DND-41 (cell line): ENCODE measurements around the gene FURIN.
"Not testable (repeated sequence)": the region's sequence is repeated elsewhere in the genome, so short reads cannot be mapped to it uniquely, and the experiment has no call there.

Experiments
- ATAC-seq: fragments of 200-7000 bp; cut with Tn5 transposase; 3 replicates; pipeline ENCODE4 v1.9.1; 2021; ENCODE audit warnings: low read depth; ENCODE audit not compliant: insufficient read depth
- DNase-seq: peaks from one replicate; pipeline ENCODE4 v3.0.0-alpha.2; 2020
- H2AFZ ChIP-seq: 2 replicates; pipeline ENCODE4 v1.6.0; 2012; ENCODE audit warnings: low read depth, low read length
- H3K27ac ChIP-seq: 2 replicates; pipeline ENCODE4 v1.5.1; 2012; ENCODE audit warnings: low read length, inconsistent platforms
- H3K27me3 ChIP-seq: fragments of 200-600 bp; sonication (generic); 2 replicates; pipeline ENCODE4 v1.6.0; 2012; ENCODE audit warnings: low read length, mild to moderate bottlenecking, inconsistent platforms; ENCODE audit not compliant: insufficient read depth, poor library complexity
- H3K36me3 ChIP-seq: 2 replicates; pipeline ENCODE4 v1.5.1; 2012; ENCODE audit warnings: low read length, inconsistent platforms; ENCODE audit not compliant: insufficient read depth
- H3K4me1 ChIP-seq: 2 replicates; pipeline ENCODE4 v1.5.1; 2012; ENCODE audit warnings: mild to moderate bottlenecking, low read length; ENCODE audit not compliant: insufficient read depth
- H3K4me2 ChIP-seq: 2 replicates; pipeline ENCODE4 v1.6.0; 2012; ENCODE audit warnings: mild to moderate bottlenecking, moderate library complexity, low read length, inconsistent platforms; ENCODE audit not compliant: insufficient read depth
- H3K4me3 ChIP-seq, 2 experiments: fragments of 200-600 bp in 1 of 2; shearing (Covaris generic) in 1 of 2; 2 replicates each; pipeline ENCODE4 v1.5.1; 2012 to 2016; ENCODE audit warnings: inconsistent platforms in 2 of 2, low read length in 2 of 2, mild to moderate bottlenecking in 2 of 2, low read depth in 1 of 2, moderate library complexity in 1 of 2
- H3K79me2 ChIP-seq: 2 replicates; pipeline ENCODE4 v1.6.0; 2012; ENCODE audit warnings: low read length, inconsistent platforms; ENCODE audit not compliant: insufficient read depth
- H3K9ac ChIP-seq: 2 replicates; pipeline ENCODE4 v1.6.0; 2012; ENCODE audit warnings: low read depth, mild to moderate bottlenecking, inconsistent platforms, low read length, moderate library complexity
- H3K9me3 ChIP-seq: 2 replicates; pipeline ENCODE4 v1.5.1; 2012; ENCODE audit warnings: low read length, moderate library complexity, mild to moderate bottlenecking, inconsistent platforms; ENCODE audit not compliant: insufficient read depth, severe bottlenecking
- H4K20me1 ChIP-seq: 2 replicates; pipeline ENCODE4 v1.6.0; 2012; ENCODE audit warnings: low read length; ENCODE audit not compliant: insufficient read depth
- CTCF ChIP-seq: IDR thresholded peaks from 2 replicates; pipeline ENCODE4 v1.5.1; 2012; ENCODE audit warnings: borderline replicate concordance, low read length, moderate library complexity, mild to moderate bottlenecking; ENCODE audit not compliant: poor library complexity, severe bottlenecking; ENCODE audit errors: extremely low read depth
- EZH2 ChIP-seq: IDR thresholded peaks from 3 replicates; pipeline ENCODE4 v1.6.1; 2012; ENCODE audit warnings: borderline replicate concordance, low read depth, mild to moderate bottlenecking, moderate library complexity, low read length, inconsistent platforms; ENCODE audit not compliant: severe bottlenecking

The FURIN gene

GRCh38 chr15:90921887-90922286 is 53.5 kb downstream of the FURIN start:
- no peaks in the 10 kb centered on the region for H3K79me2 ChIP-seq
- ATAC-seq, result no peak
- no peaks in the 10 kb centered on the region for H3K4me1 ChIP-seq
- no peak overlapping the region for H3K27ac ChIP-seq
- H3K9me3 ChIP-seq, result no peaks in the 10 kb centered on the region
- H3K27me3 ChIP-seq, result no peaks in the 10 kb centered on the region
- DNase-seq, result no peak
- no peak overlapping the region for H3K4me2 ChIP-seq
- H3K36me3 ChIP-seq, result peaks cover 44% of the 10 kb centered on the region
- no peak overlapping the region for H3K4me3 ChIP-seq
- no peak overlapping the region for H3K9ac ChIP-seq
- no peak overlapping the region for H2AFZ ChIP-seq
- H4K20me1 ChIP-seq, result no peaks in the 10 kb centered on the region
- TF ChIP-seq EZH2 (no peak), CTCF (no peak)

- not testable (repeated sequence) for H3K4me2 ChIP-seq, H3K79me2 ChIP-seq, H2AFZ ChIP-seq, H3K27ac ChIP-seq, H3K4me3 ChIP-seq, ATAC-seq, H3K27me3 ChIP-seq, H3K4me1 ChIP-seq, H3K9ac ChIP-seq, H4K20me1 ChIP-seq, DNase-seq, H3K9me3 ChIP-seq
- peaks cover 35% of the 10 kb centered on the region for H3K36me3 ChIP-seq
Observed at GRCh38 chr15:90922712-90923322, 54.4 kb downstream of the FURIN start.

GRCh38 chr15:90924375-90924774 is 56.0 kb downstream of the FURIN start:
- Histone ChIP-seq H3K4me3 (no peak overlapping the region), H3K9ac (no peak overlapping the region), H3K27me3 (no peaks in the 10 kb centered on the region), H3K4me1 (peaks cover 8% of the 10 kb centered on the region), H3K79me2 (peaks cover 4% of the 10 kb centered on the region; the same call in 1 of the 2 replicates), H3K36me3 (peaks cover 19% of the 10 kb centered on the region), H2AFZ (no peak overlapping the region), H4K20me1 (no peaks in the 10 kb centered on the region), H3K27ac (no peak overlapping the region), H3K9me3 (no peaks in the 10 kb centered on the region), H3K4me2 (no peak overlapping the region)
- TF ChIP-seq EZH2 (no peak), CTCF (no peak)
- DNase-seq (no peak), ATAC-seq (no peak)

- H3K9ac ChIP-seq, ATAC-seq, H3K27me3 ChIP-seq, H4K20me1 ChIP-seq, H3K4me3 ChIP-seq, H2AFZ ChIP-seq, H3K4me2 ChIP-seq, DNase-seq, H3K27ac ChIP-seq, H3K36me3 ChIP-seq, H3K9me3 ChIP-seq: not testable (repeated sequence)
- peaks cover 24% of the 10 kb centered on the region for H3K4me1 ChIP-seq
- H3K79me2 ChIP-seq, result peaks cover 18% of the 10 kb centered on the region
Observed at GRCh38 chr15:90926766-90927165, 58.4 kb downstream of the FURIN start.

- H2AFZ ChIP-seq, H3K36me3 ChIP-seq, ATAC-seq, H3K9ac ChIP-seq, H3K27ac ChIP-seq, H3K9me3 ChIP-seq, H3K4me3 ChIP-seq, H4K20me1 ChIP-seq, H3K27me3 ChIP-seq, DNase-seq, H3K4me2 ChIP-seq: not testable (repeated sequence)
- Histone ChIP-seq H3K79me2 (peaks cover 23% of the 10 kb centered on the region), H3K4me1 (peaks cover 34% of the 10 kb centered on the region)
Observed at GRCh38 chr15:90928106-90928505, 59.7 kb downstream of the FURIN start.
